Vagina (tissue), 2 donors: ENCODE data around the gene CHST11.

Experiments
- CTCF ChIP-seq, 3 experiments: fragments of 450-650 bp in 2 of 3; fragments of 200-600 bp in 1 of 3; sonication (generic) in 1 of 3; IDR thresholded peaks; one replicate each; pipeline ENCODE4 v1.5.1; 2017 to 2019; ENCODE audit warnings: antibody characterized with exemption in 3 of 3, mild to moderate bottlenecking in 2 of 3, moderate library complexity in 2 of 3
- POLR2A ChIP-seq, 2 donors: fragments of 450-650 bp; IDR thresholded peaks; one replicate each; pipeline ENCODE4 v1.6.1; 2017; ENCODE audit warnings: antibody characterized with exemption in 2 of 2, mild to moderate bottlenecking in 2 of 2, moderate library complexity in 2 of 2

- TF ChIP-seq CTCF (IDR thresholded peaks at IDR 0.05) (no peak), POLR2A (IDR thresholded peaks at IDR 0.05) (no peak)
Measured at GRCh38 chr12:104576187-104576778, 119.5 kb downstream of the CHST11 start.
